Measurements from ENCODE around the gene PROZ.

Gene PROZ

GRCh38 chr13:113171250-113172125 is 13.0 kb downstream of the PROZ start:
- ChIA-PET POLR2A (no interaction called here), CTCF (no interaction called here)
- Histone ChIP-seq H3K27ac (ENCODE audit: extremely low read depth, low read depth, low read length) (no peak overlapping the region), H3K36me3 (ENCODE audit: control insufficient read depth in 2 of 2, insufficient read depth in 1 of 2, low read length in 2 of 2) (peaks cover 0 to 58% of the 10 kb centered on the region in 2 experiments; a peak in 2 of 3 replicates), H3K4me3 (ENCODE audit: low read depth, low read length) (no peak overlapping the region), H3K9me3 (ENCODE audit: control insufficient read depth, insufficient read depth, low read depth, low read length) (no peaks in the 10 kb centered on the region), H3K4me1 (ENCODE audit: control insufficient read depth, insufficient read depth, low read length) (no peaks in the 10 kb centered on the region)
- TF ChIP-seq ZNF362 (tag by site-specific recombination; IDR thresholded peaks at IDR 0.05) = no peak
- TF ChIP-seq SETDB1 (IDR thresholded peaks at IDR 0.05; ENCODE audit: insufficient read length, low read length) = no peak
- TF ChIP-seq ZNF266 (tag by site-specific recombination; IDR thresholded peaks at IDR 0.05; ENCODE audit: low read depth) = no peak
- TF ChIP-seq IKZF3 (tag by site-specific recombination; IDR thresholded peaks at IDR 0.05) = no peak
- no peak for TF ChIP-seq ZSCAN4 (tag by site-specific recombination; IDR thresholded peaks at IDR 0.05)
- no peak for TF ChIP-seq ZNF140 (tag by site-specific recombination; IDR thresholded peaks at IDR 0.05)
- TF ChIP-seq ZNF560 (tag by site-specific recombination; IDR thresholded peaks at IDR 0.05; ENCODE audit: borderline replicate concordance) = no peak
- no peak for TF ChIP-seq ZSCAN16 (tag by site-specific recombination; IDR thresholded peaks at IDR 0.05)
- no peak for TF ChIP-seq SCRT2 (tag by site-specific recombination; IDR thresholded peaks at IDR 0.05)
- no peak for TF ChIP-seq SALL2 (tag by site-specific recombination; IDR thresholded peaks at IDR 0.05; ENCODE audit: borderline replicate concordance)
- no peak for TF ChIP-seq ZNF394 (tag by site-specific recombination; IDR thresholded peaks at IDR 0.05; ENCODE audit: borderline replicate concordance)

DNA sequence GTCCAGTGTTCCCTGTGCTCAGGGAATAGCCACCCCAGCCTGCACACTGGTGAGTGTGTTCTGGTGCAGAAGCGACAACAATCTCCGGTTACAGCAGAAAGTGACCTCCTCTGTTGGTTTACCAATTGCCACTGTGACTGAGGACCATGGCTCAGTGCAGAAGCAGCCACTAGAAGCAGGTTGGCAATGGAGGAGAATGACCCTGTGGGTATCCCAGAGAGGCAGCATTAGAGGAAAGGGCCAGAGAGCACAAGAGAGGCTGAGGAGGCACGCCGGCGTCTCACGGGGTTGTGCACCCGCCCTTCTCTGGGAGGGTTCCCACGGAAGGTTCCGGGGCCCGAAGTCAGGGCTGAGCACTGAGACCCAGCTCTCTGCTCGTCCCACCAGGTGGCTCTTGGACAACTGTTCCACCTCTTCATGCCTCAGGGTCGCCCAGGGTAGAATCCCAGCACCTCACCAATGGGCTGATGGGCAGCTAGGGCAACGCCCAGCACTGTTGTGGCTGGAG is 14.0 kb downstream of the PROZ start:
- POLR2A ChIA-PET = no interaction called here
- Histone ChIP-seq H3K36me3 (ENCODE audit: control insufficient read depth in 2 of 2, insufficient read depth in 1 of 2, low read length in 2 of 2) (peaks cover 0 to 62% of the 10 kb centered on the region in 2 experiments; a peak in 2 of 3 replicates), H3K27ac (ENCODE audit: extremely low read depth, low read depth, low read length) (no peak overlapping the region), H3K4me3 (ENCODE audit: low read depth, low read length) (no peak overlapping the region), H3K4me1 (ENCODE audit: control insufficient read depth, insufficient read depth, low read length) (no peaks in the 10 kb centered on the region), H3K9me3 (ENCODE audit: control insufficient read depth, insufficient read depth, low read depth, low read length) (no peaks in the 10 kb centered on the region)
- CTCF ChIA-PET = no interaction called here
- no peak for TF ChIP-seq ZNF548 (tag by site-specific recombination; IDR thresholded peaks at IDR 0.05)
- TF ChIP-seq, protein P1, sequence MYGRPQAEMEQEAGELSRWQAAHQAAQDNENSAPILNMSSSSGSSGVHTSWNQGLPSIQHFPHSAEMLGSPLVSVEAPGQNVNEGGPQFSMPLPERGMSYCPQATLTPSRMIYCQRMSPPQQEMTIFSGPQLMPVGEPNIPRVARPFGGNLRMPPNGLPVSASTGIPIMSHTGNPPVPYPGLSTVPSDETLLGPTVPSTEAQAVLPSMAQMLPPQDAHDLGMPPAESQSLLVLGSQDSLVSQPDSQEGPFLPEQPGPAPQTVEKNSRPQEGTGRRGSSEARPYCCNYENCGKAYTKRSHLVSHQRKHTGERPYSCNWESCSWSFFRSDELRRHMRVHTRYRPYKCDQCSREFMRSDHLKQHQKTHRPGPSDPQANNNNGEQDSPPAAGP (tag by site-specific recombination; IDR thresholded peaks at IDR 0.05) = no peak
- TF ChIP-seq GLI4 (tag by site-specific recombination; IDR thresholded peaks at IDR 0.05) = no peak
- no peak for TF ChIP-seq SP7 (tag by site-specific recombination; IDR thresholded peaks at IDR 0.05)
- no peak for TF ChIP-seq ZNF266 (tag by site-specific recombination; IDR thresholded peaks at IDR 0.05; ENCODE audit: low read depth)
- TF ChIP-seq ZNF174 (tag by site-specific recombination; IDR thresholded peaks at IDR 0.05) = no peak
- no peak for TF ChIP-seq ZFP3 (tag by site-specific recombination; IDR thresholded peaks at IDR 0.05; ENCODE audit: low read depth)
- TF ChIP-seq, protein P2, sequence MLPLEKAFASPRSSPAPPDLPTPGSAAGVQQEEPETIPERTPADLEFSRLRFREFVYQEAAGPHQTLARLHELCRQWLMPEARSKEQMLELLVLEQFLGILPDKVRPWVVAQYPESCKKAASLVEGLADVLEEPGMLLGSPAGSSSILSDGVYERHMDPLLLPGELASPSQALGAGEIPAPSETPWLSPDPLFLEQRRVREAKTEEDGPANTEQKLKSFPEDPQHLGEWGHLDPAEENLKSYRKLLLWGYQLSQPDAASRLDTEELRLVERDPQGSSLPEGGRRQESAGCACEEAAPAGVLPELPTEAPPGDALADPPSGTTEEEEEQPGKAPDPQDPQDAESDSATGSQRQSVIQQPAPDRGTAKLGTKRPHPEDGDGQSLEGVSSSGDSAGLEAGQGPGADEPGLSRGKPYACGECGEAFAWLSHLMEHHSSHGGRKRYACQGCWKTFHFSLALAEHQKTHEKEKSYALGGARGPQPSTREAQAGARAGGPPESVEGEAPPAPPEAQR (tag by site-specific recombination; IDR thresholded peaks at IDR 0.05) = no peak
- no peak for TF ChIP-seq ZBTB44 (tag by site-specific recombination; IDR thresholded peaks at IDR 0.05)
- no peak for TF ChIP-seq ZNF670 (tag by site-specific recombination; IDR thresholded peaks at IDR 0.05; ENCODE audit: low read depth)
- no peak for TF ChIP-seq ZNF24 (tag by site-specific recombination; IDR thresholded peaks at IDR 0.05)
- no peak for TF ChIP-seq ZBTB8A (tag by site-specific recombination; IDR thresholded peaks at IDR 0.05)
- TF ChIP-seq, protein P3, sequence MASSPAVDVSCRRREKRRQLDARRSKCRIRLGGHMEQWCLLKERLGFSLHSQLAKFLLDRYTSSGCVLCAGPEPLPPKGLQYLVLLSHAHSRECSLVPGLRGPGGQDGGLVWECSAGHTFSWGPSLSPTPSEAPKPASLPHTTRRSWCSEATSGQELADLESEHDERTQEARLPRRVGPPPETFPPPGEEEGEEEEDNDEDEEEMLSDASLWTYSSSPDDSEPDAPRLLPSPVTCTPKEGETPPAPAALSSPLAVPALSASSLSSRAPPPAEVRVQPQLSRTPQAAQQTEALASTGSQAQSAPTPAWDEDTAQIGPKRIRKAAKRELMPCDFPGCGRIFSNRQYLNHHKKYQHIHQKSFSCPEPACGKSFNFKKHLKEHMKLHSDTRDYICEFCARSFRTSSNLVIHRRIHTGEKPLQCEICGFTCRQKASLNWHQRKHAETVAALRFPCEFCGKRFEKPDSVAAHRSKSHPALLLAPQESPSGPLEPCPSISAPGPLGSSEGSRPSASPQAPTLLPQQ (tag by site-specific recombination; IDR thresholded peaks at IDR 0.05) = no peak
- TF ChIP-seq ZNF354C (tag by site-specific recombination; IDR thresholded peaks at IDR 0.05; ENCODE audit: borderline replicate concordance, low read depth) = no peak
- TF ChIP-seq SCRT1 (tag by site-specific recombination; IDR thresholded peaks at IDR 0.05; ENCODE audit: borderline replicate concordance) = no peak
- no peak for TF ChIP-seq ZIC2 (tag by site-specific recombination; IDR thresholded peaks at IDR 0.05)
- TF ChIP-seq ZNF776 (tag by site-specific recombination; IDR thresholded peaks at IDR 0.05; ENCODE audit: borderline replicate concordance) = no peak
